ENCODE measurements around the gene RABL2A.
"Not testable (repeated sequence)": the region's sequence is repeated elsewhere in the genome, so short reads cannot be mapped to it uniquely, and the experiment has no call there.

Gene RABL2A

DNA sequence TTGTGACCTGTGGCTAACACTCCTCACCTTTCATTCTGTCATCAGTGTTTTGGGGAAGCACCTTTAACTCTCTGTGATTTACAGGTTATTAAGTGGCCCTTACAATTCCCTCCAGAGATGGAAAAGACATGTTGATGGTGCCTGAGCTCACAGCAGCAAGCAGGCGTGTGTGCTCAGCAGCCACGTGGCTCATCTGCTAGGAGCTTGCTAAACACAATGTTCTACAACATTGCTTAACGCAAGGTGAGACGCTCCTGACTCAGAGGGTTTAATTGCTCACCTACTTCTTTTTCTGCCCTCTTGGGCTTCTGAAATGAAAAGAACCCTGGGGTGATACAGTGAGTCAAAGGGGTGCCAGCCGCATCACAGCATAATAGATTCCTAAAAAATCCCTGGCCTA lies 6.1 kb upstream of the RABL2A start:
- not testable (repeated sequence) for DNase-seq

DNA sequence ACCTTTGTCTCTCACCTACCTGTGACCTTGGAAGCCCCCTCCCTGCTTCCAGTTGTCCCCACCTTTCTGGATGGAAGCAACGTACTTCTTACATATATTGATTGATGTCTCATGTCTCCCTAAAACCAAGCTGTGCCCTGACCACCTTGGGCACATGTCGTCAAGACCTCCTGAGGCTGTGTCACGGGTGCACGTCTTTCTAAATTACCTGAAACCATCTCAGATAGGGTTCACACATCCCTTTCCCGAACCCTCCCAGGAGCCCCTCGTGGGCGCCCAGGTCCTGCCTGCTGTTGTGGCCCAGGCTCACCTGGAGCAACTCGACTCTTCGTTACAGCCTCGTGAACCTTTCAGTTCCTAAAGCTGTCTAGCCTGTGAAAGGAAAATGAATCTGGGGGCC lies 1.2 kb upstream of the RABL2A start:
- not testable (repeated sequence) for DNase-seq

DNA sequence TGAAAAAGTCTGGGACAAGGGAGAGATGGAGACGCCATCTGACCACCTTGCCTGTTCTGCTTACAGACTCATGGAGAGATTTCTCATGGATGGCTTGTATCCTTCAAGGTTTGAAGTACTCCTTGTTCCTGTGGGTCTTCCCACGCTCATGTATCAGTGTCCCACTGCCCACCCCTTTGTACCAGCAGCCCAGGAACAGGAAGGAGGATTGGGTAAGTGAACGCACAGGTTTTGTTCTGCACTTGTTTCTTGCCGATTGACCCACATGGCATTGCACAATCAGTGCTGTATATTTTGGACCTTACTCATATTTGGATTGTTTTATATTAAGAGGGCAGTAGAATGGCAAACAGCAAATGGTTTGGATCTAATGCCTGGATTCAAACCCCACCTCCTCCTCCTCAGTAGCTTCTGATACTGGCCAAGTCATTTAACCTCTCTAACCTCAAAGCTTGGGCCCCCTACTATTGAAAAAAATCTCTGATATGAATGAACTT lies 5.8 kb downstream of the RABL2A start:
- DNase-seq = not testable (repeated sequence)

DNA sequence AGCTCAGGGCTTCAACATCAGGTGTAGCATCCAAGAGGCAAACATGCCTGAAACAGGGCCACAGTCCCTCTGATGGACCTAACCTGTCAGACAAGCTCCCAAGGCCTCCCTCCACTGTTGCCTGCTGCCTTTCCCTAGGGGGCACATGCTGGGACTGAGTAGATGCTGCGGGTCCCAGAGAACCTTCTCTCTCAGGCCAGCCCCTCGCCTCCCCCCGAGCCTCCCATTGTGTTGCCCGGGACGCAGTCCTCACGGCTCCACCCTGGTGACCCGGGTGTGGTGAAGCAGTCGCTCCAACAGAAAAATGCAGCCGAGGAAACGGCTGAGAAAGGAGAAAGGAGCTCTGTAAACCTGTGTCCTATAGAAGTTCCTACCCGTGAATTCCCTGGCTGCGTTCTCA lies 8.3 kb downstream of the RABL2A start:
- DNase-seq = not testable (repeated sequence)

DNA sequence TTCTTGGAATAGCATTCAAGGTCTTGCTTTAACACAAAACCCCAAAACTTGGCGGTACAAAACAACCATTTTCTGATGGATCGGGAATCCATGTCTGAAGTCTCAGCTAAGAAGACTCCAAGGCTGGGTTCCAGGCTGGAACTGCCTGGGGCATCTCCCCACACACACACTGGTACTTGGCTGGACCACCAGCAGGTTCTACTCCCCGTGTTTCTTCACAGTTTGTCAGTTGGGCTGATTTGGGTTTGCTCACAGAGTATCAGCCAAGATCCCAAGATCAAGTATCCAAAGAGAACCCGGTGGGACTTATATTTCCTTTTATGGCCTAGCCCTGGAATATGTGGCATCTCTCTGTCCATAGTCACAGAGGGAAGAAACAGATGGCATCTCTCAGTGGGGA lies 9.2 kb downstream of the RABL2A start:
- DNase-seq = not testable (repeated sequence)

DNA sequence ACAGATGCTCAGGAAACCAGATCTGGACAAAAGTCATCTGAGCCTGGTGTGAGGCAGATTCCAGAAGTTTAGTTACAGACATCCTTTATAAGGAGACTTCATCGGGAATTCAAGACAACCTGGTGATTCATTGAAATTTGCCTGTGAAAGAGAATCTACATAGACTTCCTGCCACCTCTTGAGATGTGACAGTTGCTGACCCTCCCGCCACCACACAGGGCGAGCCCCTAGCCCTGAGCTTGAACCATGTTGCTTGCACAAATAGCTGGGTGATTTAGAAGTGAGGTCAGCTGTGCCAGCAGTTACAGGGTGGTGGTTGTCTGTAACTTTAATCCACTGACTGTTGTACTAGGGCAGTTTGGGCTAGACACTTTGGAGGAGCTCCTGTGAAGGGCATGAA lies 11.0 kb downstream of the RABL2A start:
- not testable (repeated sequence) for DNase-seq

DNA sequence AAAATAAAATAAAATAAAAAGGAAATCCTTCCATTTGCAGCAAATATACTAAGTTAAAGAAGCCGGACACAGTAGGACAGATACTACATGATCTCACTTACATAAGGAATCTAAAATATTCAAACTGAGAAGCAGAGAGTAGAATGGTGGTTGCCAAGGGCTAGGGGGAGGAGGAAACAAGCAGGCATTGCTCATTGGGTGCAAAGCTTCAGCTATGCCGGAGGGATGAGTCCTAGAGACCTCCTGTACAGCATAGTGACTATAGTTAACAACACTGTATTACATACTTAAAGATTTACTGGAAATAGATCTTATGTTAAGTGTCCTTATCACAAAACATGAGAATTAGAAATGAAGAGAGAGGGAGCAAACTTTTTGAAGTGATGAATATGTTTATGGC lies 19.2 kb downstream of the RABL2A start:
- DNase-seq = not testable (repeated sequence)

DNA sequence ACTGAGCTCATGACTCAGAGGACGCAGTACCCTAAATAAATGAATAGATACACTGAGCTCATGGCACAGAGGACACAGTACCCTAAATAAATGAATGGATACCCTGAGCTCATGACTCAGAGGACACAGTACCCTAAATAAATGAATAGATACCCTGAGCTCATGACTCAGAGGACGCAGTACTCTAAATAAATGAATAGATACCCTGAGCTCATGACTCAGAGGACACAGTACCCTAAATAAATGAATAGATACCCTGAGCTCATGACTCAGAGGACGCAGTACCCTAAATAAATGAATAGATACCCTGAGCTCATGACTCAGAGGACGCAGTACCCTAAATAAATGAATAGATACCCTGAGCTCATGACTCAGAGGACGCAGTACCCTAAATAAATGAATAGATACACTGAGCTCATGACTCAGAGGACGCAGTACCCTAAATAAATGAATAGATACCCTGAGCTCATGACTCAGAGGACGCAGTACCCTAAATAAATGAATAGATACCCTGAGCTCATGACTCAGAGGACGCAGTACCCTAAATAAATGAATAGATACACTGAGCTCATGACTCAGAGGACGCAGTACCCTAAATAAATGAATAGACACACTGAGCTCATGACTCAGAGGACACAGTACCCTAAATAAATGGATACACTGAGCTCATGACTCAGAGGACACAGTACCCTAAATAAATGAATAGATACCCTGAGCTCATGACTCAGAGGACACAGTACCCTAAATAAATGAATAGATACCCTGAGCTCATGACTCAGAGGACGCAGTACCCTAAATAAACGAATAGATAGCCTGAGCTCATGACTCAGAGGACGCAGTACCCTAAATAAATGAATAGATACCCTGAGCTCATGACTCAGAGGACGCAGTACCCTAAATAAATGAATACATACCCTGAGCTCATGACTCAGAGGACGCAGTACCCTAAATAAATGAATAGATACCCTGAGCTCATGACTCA lies 24.1 kb downstream of the RABL2A start:
- DNase-seq = not testable (repeated sequence)

DNA sequence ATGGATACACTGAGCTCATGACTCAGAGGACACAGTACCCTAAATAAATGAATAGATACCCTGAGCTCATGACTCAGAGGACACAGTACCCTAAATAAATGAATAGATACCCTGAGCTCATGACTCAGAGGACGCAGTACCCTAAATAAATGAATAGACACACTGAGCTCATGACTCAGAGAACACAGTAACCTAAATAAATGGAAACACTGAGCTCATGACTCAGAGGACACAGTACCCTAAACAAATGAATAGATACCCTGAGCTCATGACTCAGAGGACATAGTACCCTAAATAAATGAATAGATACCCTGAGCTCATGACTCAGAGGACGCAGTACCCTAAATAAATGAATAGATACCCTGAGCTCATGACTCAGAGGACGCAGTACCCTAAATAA lies 25.5 kb downstream of the RABL2A start:
- DNase-seq = not testable (repeated sequence)

DNA sequence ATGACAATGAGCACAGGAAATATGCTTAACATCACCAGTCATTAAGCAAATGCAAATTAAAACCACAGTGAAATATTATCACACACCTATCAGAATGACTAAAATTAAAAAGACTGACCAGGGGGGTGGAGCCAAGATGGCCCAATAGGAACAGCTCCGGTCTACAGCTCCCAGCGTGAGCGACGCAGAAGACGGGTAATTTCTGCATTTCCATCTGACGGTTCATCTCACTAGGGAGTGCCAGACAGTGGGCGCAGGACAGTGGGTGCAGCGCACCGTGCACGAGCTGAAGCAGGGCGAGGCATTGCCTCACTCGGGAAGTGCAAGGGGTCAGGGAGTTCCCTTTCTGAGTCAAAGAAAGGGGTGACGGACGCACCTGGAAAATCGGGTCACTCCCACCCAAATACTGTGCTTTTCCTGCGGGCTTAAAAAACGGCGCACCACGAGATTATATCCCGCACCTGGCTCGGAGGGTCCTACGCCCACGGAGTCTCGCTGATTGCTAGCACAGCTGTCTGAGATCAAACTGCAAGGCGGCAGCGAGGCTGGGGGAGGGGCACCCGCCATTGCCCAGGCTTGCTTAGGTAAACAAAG lies 29.1 kb downstream of the RABL2A start:
- DNase-seq = not testable (repeated sequence)

DNA sequence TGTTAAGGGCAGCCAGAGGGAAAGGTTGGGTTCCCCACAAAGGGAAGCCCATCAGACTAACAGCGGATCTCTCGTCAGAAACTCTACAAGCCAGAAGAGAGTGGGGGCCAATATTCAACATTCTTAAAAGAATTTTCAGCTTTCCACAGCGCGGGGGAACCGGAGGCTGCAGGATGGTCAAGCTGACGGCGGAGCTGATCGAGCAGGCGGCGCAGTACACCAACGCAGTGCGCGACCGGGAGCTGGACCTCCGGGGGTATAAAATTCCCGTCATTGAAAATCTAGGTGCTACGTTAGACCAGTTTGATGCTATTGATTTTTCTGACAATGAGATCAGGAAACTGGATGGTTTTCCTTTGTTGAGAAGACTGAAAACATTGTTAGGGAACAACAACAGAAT lies 30.7 kb downstream of the RABL2A start:
- DNase-seq = not testable (repeated sequence)

DNA sequence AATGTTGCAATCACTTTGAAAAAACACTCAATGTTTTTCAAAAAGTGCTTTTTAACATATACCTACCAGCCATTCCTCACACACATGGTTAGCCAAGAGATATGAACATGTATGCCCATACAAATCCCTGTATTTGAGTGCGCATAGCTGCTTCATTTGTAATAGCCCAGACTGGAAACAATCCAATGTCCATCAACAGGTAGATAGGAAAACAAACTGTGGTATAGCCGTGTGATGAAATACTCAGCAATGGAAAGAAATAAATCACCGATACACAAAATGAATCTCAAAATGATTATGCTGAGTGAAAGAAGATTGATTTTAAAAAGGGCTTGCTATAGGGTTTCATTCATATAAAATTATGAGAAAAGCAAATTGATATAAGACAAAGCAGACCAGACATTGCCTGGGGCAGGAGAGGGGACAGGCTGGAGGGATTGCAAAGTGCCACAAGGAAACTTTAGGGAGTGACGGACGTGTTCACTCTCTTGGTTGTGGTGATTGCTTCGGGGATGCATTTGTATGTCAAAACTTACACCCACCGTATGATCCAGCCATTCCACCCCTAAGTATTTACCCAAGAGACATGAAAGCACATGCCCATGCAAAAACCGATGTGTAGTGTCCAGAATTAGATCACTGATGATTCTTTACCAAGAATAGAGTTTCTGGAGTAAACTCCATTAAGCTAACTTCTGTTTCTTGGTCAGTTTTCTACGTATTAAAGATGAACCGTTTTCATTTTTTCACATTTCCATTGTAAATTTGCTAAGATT lies 36.4 kb downstream of the RABL2A start:
- DNase-seq = not testable (repeated sequence)

DNA sequence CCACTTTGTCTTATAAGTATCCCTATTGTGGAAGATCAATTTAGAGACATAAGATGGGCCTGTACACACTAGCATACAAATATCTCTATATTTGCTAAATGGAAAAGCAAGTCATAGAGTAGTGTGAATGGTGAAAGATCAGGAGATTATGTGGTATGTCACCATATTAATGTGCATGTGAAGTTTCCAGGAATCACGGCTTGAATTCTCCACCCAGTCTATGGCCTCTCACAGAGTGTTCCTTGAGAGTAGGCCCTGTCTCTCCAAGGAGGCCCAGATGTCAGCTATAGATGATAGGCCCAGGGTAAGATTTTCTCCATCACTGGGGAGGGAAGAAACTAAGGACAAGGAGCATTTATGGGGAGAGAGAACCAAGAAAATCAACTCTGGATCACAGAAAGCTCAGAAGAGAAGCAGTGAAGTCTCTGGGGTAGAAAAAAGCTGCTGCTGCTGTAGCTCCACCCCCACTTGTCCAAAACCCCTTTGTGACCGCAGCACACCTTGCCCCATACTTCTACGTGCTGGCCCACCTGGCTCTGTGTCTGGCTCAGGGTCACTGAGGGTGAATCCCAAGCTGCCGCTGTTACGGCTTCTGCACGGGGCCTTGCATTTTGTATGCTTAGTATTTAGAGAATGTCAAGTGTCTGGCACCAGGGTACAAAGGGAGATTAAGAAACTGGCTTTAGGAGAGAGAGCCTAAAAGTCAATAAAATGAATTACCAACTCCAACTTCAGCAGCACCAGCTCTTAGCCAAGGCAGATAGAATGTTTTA lies 37.9 kb downstream of the RABL2A start:
- not testable (repeated sequence) for DNase-seq

DNA sequence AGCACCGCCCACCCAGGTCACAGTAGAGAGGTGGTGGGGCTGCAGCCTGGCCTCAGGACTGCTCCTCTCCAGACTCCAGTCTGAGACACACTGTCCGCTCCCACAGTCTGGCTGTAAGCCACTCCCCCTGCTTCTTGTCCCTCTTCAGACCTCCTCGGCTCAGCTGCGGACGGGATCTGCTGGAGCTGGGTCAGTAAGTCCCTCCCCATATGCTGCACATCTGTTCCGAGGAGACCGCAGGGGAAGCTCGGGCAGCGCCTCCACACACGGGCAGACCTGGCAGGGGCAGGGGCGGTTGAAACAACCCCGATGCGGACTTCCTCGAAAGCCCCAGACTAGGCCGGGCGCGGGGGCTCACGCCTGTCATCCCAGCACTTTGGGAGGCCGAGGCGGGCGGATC lies 41.9 kb downstream of the RABL2A start:
- not testable (repeated sequence) for DNase-seq

DNA sequence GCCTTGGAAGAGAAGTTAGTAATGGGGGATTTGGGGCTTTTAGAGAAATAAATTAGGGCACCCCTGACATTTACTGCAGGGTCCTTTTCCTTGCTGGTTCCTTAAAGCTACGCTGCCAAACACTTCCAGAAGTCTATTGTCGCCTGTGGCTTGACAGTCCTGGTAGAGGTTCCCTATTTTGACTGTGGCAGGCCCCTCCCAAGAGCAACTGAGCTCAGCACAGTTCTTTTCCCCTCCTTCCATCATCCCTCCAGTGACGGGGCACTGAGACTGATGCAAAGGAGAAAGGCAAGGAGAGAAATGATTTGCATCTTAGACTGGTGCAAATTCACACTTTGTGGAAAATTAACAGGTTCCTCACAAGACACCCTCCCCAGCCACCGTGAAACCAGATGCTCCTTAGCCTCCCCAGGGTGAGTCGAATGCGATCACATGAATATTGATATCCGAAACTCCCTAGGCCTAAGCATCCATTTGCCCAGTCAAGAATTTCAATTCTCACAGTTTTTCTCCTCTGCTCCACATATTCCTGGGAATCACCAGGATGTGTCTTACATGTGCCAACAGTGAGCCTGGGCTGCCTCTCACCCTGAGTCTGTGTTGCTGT lies 45.4 kb downstream of the RABL2A start:
- DNase-seq = no peak

DNA sequence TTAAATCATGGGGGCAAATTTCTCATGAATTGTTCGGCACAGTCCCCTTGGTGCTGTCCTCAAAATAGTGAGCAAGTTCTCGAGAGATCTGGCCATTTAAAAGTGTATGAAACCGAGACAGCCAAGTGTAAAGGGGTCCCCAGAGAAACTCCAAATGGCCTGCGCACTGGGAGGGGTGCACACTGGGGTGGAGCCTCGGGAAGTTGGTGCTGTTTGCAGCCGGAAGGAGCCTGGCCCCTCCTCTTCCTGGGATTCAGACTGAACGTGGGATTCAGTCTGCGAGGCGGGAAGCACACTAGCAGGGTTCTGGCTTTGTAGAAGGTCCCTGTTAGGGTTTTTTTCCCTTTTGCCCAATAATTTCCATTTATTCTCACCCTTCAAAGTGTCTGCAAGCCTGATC lies 48.8 kb downstream of the RABL2A start:
- no peak for DNase-seq

DNA sequence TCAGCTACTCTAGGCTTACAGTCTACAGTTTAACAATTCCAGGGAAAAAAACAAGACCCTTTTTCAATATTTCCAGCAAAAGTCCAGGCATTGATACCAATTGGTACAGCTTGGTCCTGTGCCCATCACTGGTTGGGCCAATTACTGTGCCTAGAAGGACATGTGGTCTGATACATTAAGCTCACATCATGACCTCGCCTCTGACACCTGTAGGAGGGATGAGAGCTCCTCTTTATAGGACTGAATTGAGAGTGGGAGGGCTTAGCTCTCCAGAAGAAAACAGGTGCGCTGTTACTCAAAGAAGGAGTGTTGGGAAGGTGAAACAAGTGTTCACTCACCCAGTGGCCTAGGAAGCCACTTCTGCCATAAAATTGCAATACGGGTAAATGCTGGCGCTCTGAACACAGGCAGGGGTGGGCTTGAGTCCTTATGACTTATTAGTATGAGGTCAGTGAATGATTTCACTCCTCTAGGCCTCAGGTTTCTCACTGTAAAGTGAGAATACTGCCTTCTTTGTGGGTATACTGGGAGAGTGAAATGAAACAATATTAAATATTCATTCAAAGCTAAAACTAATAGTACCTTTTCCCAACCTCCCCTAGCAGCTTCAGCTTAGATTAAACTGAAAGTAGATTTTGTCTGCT lies 49.7 kb downstream of the RABL2A start:
- no peak for DNase-seq

DNA sequence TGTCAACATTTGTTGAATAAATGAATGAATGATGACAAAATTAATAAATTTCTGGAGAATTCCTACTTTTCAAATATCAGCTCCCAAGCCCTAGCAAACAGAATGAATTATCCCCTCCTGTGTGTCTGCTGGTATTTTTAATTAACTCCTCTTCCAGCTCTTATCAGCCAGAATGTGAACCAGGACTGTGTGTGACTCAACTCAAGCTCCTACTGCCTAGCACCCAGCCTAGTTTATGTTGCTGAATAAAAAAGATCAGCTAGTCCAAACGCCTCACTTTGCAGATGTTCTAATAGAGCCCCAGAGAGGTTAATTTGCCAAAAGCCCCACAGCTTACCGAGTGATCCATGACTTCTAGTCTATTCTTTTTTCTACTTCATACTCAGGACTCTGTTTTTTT lies 50.3 kb downstream of the RABL2A start:
- no peak for DNase-seq

DNA sequence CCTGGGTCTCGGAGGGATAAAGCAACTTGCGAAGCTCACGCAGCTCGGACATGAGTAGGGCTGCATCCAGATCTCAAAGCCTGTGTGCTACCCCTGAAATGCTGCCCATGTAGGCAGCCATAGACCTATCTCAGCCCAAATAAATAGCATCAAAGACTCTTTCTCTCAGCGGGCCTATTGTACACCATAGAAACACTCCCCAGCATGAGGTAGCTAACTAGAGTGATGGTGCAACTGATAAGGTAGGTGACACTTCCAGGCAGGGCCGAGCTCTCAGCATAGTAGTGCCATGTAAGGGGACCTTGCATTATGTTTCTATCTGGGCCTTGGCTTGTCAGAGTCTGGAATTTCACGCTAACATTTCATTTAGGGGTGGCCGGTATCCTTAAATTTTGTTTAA lies 52.4 kb downstream of the RABL2A start:
- no peak for DNase-seq

DNA sequence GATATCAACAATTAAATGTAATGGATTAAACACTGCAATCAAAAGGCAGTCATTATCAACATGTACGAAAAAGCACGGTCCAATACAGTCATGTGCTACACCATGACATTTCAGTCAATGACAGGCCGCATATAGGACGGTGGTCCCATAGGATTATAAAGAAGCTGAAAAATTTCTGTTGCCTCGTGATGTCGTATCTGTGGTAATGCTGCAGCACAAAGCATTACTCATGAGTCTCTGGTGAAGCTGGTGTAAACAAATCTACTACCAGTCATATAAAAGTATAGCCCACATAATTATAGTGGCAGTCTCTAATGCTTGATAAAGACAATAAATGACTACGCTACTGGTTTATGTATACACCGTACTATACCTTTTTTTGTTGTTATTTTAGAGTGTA lies 58.4 kb downstream of the RABL2A start:
- no peak for DNase-seq

DNA sequence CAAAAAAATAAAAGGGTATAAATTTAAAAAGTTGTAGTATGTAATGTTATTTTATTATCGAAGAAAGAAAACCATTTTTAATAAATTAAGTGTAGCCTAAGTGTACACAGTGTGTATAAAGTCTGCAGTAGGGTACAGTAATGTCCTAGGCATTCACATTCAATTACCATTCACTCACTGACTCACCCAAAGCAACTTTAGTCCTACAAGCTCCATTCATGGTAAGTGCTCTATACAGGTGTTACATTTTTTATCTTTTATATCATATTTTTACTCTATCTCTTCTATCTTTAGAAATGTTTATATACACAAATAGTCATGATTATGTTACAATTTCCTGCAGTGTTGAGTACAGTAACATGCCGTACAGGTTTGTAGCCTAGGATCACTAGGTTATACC lies 59.5 kb downstream of the RABL2A start:
- no peak for DNase-seq
